Thyroid gland (tissue), 4 donors: ENCODE data around the gene CUEDC1. TPM values are rescaled to one million over a fixed set of nuclear protein-coding genes. Genes with fewer than 3 reads are reported as not detected.
"Not testable (repeated sequence)": the region's sequence is repeated elsewhere in the genome, so short reads cannot be mapped to it uniquely, and the experiment has no call there.

Experiments
- DNase-seq, 2 donors: peaks; one replicate each; pipeline ENCODE4 v3.0.0-alpha.2; 2019
- H3K27ac ChIP-seq, 3 donors: fragments of 200-600 bp; sonication (generic); 1 replicate in 2 of 3; 2 replicates in 1 of 3; pipeline ENCODE4 v1.5.1; 2016 to 2019; ENCODE audit warnings: mild to moderate bottlenecking in 1 of 3, moderate library complexity in 1 of 3
- H3K27me3 ChIP-seq: fragments of 200-600 bp; sonication (generic); one replicate; pipeline ENCODE4 v1.5.1; 2019
- H3K36me3 ChIP-seq, 2 donors: fragments of 200-600 bp; sonication (generic); one replicate each; pipeline ENCODE4 v1.5.1; 2016 to 2019
- H3K4me1 ChIP-seq, 2 donors: fragments of 200-600 bp; sonication (generic); one replicate each; pipeline ENCODE4 v1.5.1; 2017 to 2019
- H3K4me3 ChIP-seq, 3 donors: fragments of 200-600 bp; sonication (generic); replicated peaks in 1 of 3; 1 replicate in 2 of 3; 2 replicates in 1 of 3; pipeline ENCODE4 v1.5.1; 2016; ENCODE audit warnings: mild to moderate bottlenecking in 1 of 3
- H3K9me3 ChIP-seq: fragments of 200-600 bp; sonication (generic); one replicate; pipeline ENCODE4 v1.5.1; 2017
- POLR2A ChIP-seq, 2 donors: fragments of 450-650 bp; IDR thresholded peaks; one replicate each; pipeline ENCODE4 v1.6.1; 2017; ENCODE audit warnings: antibody characterized with exemption in 2 of 2, mild to moderate bottlenecking in 2 of 2, moderate library complexity in 1 of 2
- WGBS, 2 donors: methylation state at CpG; one replicate each; pipeline ENCODE4 v1.1.5; 2017; 5-methylcytosine and 5-hydroxymethylcytosine counted together
- intact Hi-C: fragments of 100-400 bp; cut with DNase I; formaldehyde crosslinking; loops from one replicate; pipeline ENCODE4 v1.15.1; 2023
- total RNA-seq, 4 donors: library from RNA; depleted of rRNA; stranded (reverse); fragments of >200 nt; gene quantifications; one replicate each; pipeline ENCODE4 v1.2.3, GENCODE V29; 2016
- TF ChIP-seq, protein P1 (sequence below), 6 experiments: fragments of 200-600 bp in 3 of 6; fragments of 450-650 bp in 3 of 6; sonication (generic) in 3 of 6; IDR thresholded peaks; one replicate each; pipeline ENCODE4 v1.5.1; 2016 to 2019; ENCODE audit warnings: antibody characterized with exemption in 6 of 6, mild to moderate bottlenecking in 2 of 6, inconsistent platforms in 1 of 6, moderate library complexity in 1 of 6

Gene CUEDC1
- total RNA-seq, 4 donors from 2014 or later, result 25.6 to 32.3 (median 29.9) TPM

DNA sequence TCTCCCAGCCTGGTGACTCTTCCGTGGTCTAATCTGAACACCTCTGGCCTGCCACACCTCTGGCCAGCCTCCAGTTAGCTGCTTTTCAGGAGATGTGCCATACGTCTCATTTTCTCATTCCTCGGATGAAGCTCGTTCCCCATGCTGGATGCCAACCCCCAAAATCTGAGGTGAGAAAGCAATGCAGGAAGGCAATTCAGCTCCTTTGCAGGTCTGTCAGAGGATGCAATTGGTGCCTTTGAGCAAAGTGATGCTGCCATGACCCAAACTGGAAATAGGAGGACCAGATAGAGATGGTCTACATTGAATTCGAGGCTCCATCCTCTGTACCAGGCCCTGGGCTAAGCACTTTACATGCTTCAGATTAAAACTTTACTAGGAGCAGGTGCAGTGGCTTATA, 11.0 kb upstream of the CUEDC1 start:
- no peaks in the 10 kb centered on the region for H3K4me1 ChIP-seq
- intact Hi-C loops, result no loop called here
- no peak for DNase-seq
- no peak overlapping the region for H3K27ac ChIP-seq
- H3K27me3 ChIP-seq, result no peaks in the 10 kb centered on the region
- no peaks in the 10 kb centered on the region for H3K36me3 ChIP-seq
- no peak for TF ChIP-seq POLR2A (IDR thresholded peaks at IDR 0.05)
- TF ChIP-seq, protein P1, sequence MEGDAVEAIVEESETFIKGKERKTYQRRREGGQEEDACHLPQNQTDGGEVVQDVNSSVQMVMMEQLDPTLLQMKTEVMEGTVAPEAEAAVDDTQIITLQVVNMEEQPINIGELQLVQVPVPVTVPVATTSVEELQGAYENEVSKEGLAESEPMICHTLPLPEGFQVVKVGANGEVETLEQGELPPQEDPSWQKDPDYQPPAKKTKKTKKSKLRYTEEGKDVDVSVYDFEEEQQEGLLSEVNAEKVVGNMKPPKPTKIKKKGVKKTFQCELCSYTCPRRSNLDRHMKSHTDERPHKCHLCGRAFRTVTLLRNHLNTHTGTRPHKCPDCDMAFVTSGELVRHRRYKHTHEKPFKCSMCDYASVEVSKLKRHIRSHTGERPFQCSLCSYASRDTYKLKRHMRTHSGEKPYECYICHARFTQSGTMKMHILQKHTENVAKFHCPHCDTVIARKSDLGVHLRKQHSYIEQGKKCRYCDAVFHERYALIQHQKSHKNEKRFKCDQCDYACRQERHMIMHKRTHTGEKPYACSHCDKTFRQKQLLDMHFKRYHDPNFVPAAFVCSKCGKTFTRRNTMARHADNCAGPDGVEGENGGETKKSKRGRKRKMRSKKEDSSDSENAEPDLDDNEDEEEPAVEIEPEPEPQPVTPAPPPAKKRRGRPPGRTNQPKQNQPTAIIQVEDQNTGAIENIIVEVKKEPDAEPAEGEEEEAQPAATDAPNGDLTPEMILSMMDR (IDR thresholded peaks at IDR 0.05), result no peak
- H3K4me3 ChIP-seq, result no peak overlapping the region
- WGBS, 2 donors, result 90 to 96% methylated on average over 5 of the region's 5 CpGs
- no peaks in the 10 kb centered on the region for H3K9me3 ChIP-seq

DNA sequence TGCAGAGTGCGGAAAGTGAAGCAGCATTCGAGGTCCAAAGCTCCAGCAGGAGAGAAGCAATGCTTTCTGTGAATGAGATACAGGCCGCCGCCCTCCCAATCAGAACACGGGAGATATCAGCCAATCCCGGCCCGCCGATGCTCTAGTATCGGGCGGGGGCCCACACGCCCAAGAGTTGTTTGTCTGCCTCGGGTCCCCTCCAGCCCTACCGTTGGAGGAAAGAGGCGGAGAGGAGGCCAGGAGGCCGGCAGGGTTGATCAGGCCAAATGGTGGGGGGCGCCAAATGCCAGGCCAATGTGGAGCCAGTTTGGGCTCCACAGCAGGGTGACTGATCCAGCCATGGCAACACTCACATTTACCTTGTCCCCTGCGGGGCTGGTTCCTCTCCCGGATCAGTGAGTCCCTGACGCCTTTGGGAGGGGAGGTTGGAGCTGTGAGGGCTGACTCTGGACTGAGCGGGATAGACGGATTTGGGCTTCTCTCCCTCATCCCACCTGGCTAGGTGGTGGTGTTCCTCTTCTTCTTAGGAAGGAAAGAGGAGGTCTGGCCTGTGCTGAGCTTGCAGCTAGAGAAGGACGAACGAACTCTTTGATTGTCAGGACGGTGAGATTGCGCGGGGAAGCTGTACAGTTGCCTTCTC, 10.4 kb upstream of the CUEDC1 start:
- Histone ChIP-seq H3K4me3 (no peak overlapping the region), H3K9me3 (no peaks in the 10 kb centered on the region), H3K4me1 (no peaks in the 10 kb centered on the region), H3K27ac (no peak overlapping the region), H3K36me3 (no peaks in the 10 kb centered on the region), H3K27me3 (no peaks in the 10 kb centered on the region)
- no peak for DNase-seq
- intact Hi-C loops, result no loop called here
- no peak for TF ChIP-seq POLR2A (IDR thresholded peaks at IDR 0.05)
- TF ChIP-seq, protein P1 (IDR thresholded peaks at IDR 0.05), result no peak
- 85 to 89% methylated on average over 26 of the region's 26 CpGs for WGBS, 2 donors

DNA sequence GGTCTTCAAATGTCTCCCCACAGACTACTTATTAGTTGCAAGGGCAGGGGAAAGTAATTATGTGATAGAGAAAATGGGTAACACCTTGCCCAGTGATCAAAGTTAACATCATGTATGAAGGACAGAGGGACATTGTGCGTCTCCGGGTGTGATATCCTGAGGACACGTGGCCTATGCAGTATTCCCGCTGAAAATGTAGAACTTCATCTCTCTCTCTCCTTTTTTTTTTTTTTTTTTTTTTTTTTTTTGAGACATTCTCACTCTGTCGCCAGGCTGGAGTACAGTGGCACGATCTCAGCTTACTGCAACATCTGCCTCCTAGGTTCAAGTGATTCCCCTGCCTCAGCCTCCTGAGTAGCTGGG, 7.9 kb upstream of the CUEDC1 start:
- intact Hi-C loops, result no loop called here
- WGBS, 2 donors, result 94% methylated on average over 6 of the region's 6 CpGs
- H3K9me3 ChIP-seq, result no peaks in the 10 kb centered on the region
- no peaks in the 10 kb centered on the region for H3K4me1 ChIP-seq
- no peak overlapping the region for H3K4me3 ChIP-seq
- H3K27ac ChIP-seq, result no peak overlapping the region
- TF ChIP-seq, protein P1 (IDR thresholded peaks at IDR 0.05), result no peak
- TF ChIP-seq POLR2A (IDR thresholded peaks at IDR 0.05), result no peak
- H3K36me3 ChIP-seq, result no peaks in the 10 kb centered on the region
- no peaks in the 10 kb centered on the region for H3K27me3 ChIP-seq
- DNase-seq, result no peak

DNA sequence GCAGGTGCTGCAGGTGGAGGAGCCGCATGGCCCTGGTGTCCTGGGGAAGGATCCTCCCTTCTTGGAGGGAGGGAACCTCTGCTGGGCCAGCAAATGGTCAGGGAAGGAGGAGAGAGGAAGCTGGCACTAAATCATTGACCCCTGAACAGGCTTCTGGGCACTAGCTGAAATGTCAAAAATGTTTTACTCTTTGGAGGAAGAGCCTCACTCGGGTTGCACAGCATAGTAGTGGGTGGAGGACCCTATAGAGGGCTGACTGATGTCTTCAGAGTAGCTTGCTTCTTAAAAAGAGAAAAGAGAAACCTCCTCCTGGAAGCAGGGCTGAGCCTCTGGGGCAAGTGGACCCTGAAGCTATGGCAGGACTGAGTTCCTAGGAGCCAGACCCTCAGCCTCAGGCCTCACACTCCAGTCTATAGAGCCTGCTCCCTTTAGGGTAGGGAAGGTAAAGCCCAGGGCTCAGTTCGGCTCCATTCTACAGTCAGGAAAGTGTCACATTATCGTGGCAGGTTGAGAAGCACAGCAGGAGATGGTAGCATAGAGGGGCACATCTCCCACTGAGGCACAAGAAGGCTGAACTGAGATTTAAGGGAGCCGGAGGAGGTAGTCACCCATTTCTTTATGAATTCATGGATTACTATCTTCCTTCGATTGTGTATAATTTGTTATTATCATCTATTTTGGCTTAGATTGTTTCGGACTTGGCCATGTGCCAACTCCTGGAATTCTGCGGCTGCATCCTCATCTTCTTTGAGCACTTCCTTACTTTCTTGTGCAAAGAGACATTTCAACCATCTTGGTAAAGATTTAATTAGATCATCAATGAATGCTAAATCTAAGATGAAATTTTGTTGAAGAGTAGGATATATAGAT, 7.3 kb upstream of the CUEDC1 start:
- Histone ChIP-seq H3K4me3 (no peak overlapping the region), H3K27ac (no peak overlapping the region), H3K4me1 (no peaks in the 10 kb centered on the region), H3K36me3 (no peaks in the 10 kb centered on the region), H3K27me3 (no peaks in the 10 kb centered on the region), H3K9me3 (no peaks in the 10 kb centered on the region)
- WGBS, 2 donors, result 77 to 81% methylated on average over 8 of the region's 8 CpGs
- no peak for DNase-seq
- TF ChIP-seq, protein P1 (IDR thresholded peaks at IDR 0.05), result no peak
- TF ChIP-seq POLR2A (IDR thresholded peaks at IDR 0.05), result no peak
- intact Hi-C loops, result no loop called here

DNA sequence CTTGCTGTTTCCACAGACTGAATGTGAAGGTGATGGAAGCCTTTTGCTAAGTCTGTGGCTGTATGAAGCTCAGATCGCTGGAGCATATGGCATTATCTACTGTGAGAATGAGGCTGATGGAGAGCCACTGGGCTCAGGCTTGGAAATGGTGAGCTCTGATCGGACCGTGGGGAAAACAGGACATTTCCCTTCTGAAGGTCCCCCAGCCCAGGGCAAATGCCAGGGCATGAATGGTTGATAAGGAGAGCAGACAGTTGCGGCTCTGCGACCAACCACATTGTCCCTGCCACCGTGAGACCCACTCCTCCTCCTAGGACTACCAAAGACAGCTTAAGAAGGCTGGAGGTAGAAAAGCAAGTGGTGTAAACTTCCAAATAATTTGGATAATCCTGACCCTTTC, 4.7 kb upstream of the CUEDC1 start:
- no peaks in the 10 kb centered on the region for H3K27me3 ChIP-seq
- intact Hi-C loops, result loop anchor here (5.0 kb wide), 1 partner anchor 93 kb away; no protein-coding TSS in a partner anchor
- no peak overlapping the region for H3K4me3 ChIP-seq
- DNase-seq, result no peak
- H3K36me3 ChIP-seq, result no peaks in the 10 kb centered on the region
- TF ChIP-seq, protein P1 (IDR thresholded peaks at IDR 0.05), result no peak
- no peak for TF ChIP-seq POLR2A (IDR thresholded peaks at IDR 0.05)
- WGBS, 2 donors, result 85 to 96% methylated on average over 5 to 6 of the region's 6 CpGs
- H3K9me3 ChIP-seq, result no peaks in the 10 kb centered on the region
- peaks cover 0 to 5% of the 10 kb centered on the region in 2 donors for H3K4me1 ChIP-seq
- H3K27ac ChIP-seq, result no peak overlapping the region

DNA sequence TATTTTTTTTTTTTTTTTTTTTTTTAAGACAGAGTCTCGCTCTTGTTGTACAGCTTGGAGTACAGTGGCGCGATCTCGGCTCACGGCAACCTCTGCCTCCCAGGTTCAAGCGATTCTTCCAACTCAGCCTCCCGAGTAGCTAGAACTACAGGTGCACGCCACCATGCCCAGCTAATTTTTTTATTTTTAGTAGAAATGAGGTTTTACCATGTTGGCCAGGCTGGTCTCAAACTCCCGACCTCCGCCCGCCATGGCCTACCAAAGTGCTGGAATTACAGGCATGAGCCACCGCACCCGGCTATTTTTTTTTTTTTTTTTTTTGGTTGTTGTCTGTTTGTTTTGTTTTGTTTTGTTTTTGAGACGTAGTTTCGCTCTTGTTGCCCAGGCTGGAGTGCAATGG, 3.2 kb upstream of the CUEDC1 start:
- not testable (repeated sequence) for H3K27me3 ChIP-seq, DNase-seq, H3K9me3 ChIP-seq, H3K27ac ChIP-seq, H3K4me3 ChIP-seq, H3K36me3 ChIP-seq
- WGBS, 2 donors, result 94 to 95% methylated on average over 15 of the region's 15 CpGs
- intact Hi-C loops, result loop anchor here (5.0 kb wide), 1 partner anchor 91 kb away; no protein-coding TSS in a partner anchor
- H3K4me1 ChIP-seq, result peaks cover under 1 to 14% of the 10 kb centered on the region in 2 donors
